K562 (cell line): Measurements from ENCODE around the gene TRDN. TPM values are rescaled to one million over a fixed set of nuclear protein-coding genes. Genes with fewer than 3 reads are reported as not detected.

Experiments used
- ATAC-seq: fragments of 200-7000 bp; cut with Tn5 transposase; 3 replicates; pipeline ENCODE4 v1.9.1; 2020; ENCODE audit warnings: moderate library complexity
- BruUV-seq: library from RNA; stranded (reverse); fragments of 400-500 nt; replicated peaks from 2 replicates; lab custom pipeline; 2021; lab: Mats Ljungman, UMichigan
- CTCF ChIA-PET: fragments of 300-600 bp; formaldehyde crosslinking; extraction: SDS; loops from one replicate; lab custom pipeline; 2021; ENCODE audit warnings: low intra/inter-chr PET ratio; lab: Yijun Ruan, JAX
- POLR2A ChIA-PET: fragments of 300-600, 350-650 bp; sonication (Branson Sonifier 250); formaldehyde crosslinking; extraction: SDS; loops from one replicate; lab custom pipeline; 2021; ENCODE audit warnings: antibody characterized with exemption, inconsistent platforms; lab: Yijun Ruan, JAX
- DNase-seq, 4 experiments: peaks; one replicate each; pipeline versions ENCODE4 v3.0.0 to v3.0.0-alpha.2; 2011 to 2018; ENCODE audit warnings: low spot score in 3 of 4, mixed read lengths in 3 of 4; ENCODE audit errors: extremely low read depth in 1 of 4
- FAIRE-seq: peaks from 2 replicates; lab custom pipeline; 2011; peaks lifted over from hg19 to GRCh38; lab: Jason Lieb, UNC
- H2AFZ ChIP-seq: 2 replicates; pipeline ENCODE4 v1.6.0; 2011; ENCODE audit warnings: low read depth, low read length, control low read depth, inconsistent platforms
- H3K27ac ChIP-seq: fragments of 200-600 bp; 3 replicates; pipeline ENCODE4 v1.8.0; 2011; ENCODE audit warnings: low read depth, mild to moderate bottlenecking, control low read depth, inconsistent platforms, low read length, moderate library complexity, mixed read lengths; ENCODE audit errors: extremely low read depth
- H3K27me3 ChIP-seq, 2 experiments: fragments of 300-600 bp in 1 of 2; 2 replicates in 1 of 2; 3 replicates in 1 of 2; pipeline versions ENCODE4 v1.6.0 to v1.8.0; 2011; ENCODE audit warnings: inconsistent platforms in 2 of 2, low read length in 2 of 2, mild to moderate bottlenecking in 1 of 2, mixed read lengths in 1 of 2, moderate library complexity in 1 of 2; ENCODE audit not compliant: control insufficient read depth in 2 of 2, insufficient read depth in 2 of 2
- H3K36me3 ChIP-seq: fragments of 300-600 bp; 3 replicates; pipeline ENCODE4 v1.8.0; 2011; ENCODE audit warnings: mild to moderate bottlenecking, low read length, inconsistent platforms; ENCODE audit not compliant: control insufficient read depth, insufficient read depth
- H3K4me1 ChIP-seq, 2 experiments: fragments of 200-600 bp in 1 of 2; replicated peaks in 1 of 2; 2 replicates in 1 of 2; 3 replicates in 1 of 2; pipeline versions ENCODE4 v1.5.1 to v1.8.0; 2011; ENCODE audit warnings: inconsistent platforms in 2 of 2, low read length in 2 of 2, mild to moderate bottlenecking in 1 of 2, mixed read lengths in 1 of 2, moderate library complexity in 1 of 2; ENCODE audit not compliant: control insufficient read depth in 2 of 2, insufficient read depth in 2 of 2
- H3K4me2 ChIP-seq: 2 replicates; pipeline ENCODE4 v1.6.1; 2011; ENCODE audit warnings: low read length, control low read depth, inconsistent platforms, mixed read lengths; ENCODE audit not compliant: insufficient read depth
- H3K4me3 ChIP-seq: fragments of 200-600 bp; sonication (generic), shearing (Covaris generic); 2 replicates; pipeline ENCODE4 v1.5.1; 2016; ENCODE audit warnings: control low read depth, inconsistent platforms
- H3K79me2 ChIP-seq: fragments of 200-600 bp; 3 replicates; pipeline ENCODE4 v1.8.0; 2011; ENCODE audit warnings: low read length, inconsistent platforms; ENCODE audit not compliant: control insufficient read depth, insufficient read depth
- H3K9ac ChIP-seq, 2 experiments: 2 replicates each; pipeline versions ENCODE4 v1.6.0 to v1.6.1; 2011; ENCODE audit warnings: low read depth in 2 of 2, low read length in 2 of 2, control low read depth in 1 of 2, inconsistent platforms in 1 of 2, mild to moderate bottlenecking in 1 of 2, mixed read lengths in 1 of 2; ENCODE audit not compliant: insufficient read depth in 1 of 2
- H3K9me1 ChIP-seq: one replicate; pipeline ENCODE4 v1.6.0; 2011; ENCODE audit warnings: inconsistent platforms, mild to moderate bottlenecking, low read length, moderate library complexity; ENCODE audit not compliant: control insufficient read depth, insufficient read depth
- H3K9me3 ChIP-seq: replicated peaks from 2 replicates; pipeline ENCODE4 v1.5.1; 2011; ENCODE audit warnings: low read depth, low read length, inconsistent platforms; ENCODE audit not compliant: control insufficient read depth, insufficient read depth
- H4K20me1 ChIP-seq: replicated peaks from 2 replicates; pipeline ENCODE4 v1.6.1; 2011; ENCODE audit warnings: low read length, inconsistent platforms, mixed read lengths; ENCODE audit not compliant: control insufficient read depth, insufficient read depth
- AFF1 ChIP-seq, 2 experiments: fragments of 450-650 bp; IDR thresholded peaks; 2 replicates each; pipeline ENCODE4 v1.6.1; 2018; ENCODE audit warnings: mild to moderate bottlenecking in 2 of 2, low read depth in 1 of 2; ENCODE audit not compliant: partially characterized antibody in 2 of 2
- CTCF ChIP-seq, 3 experiments: IDR thresholded peaks in 2 of 3; conservative IDR thresholded peaks in 1 of 3; 2 replicates each; pipeline ENCODE4 v1.5.1; 2011 to 2012; ENCODE audit warnings: low read length in 3 of 3, mild to moderate bottlenecking in 3 of 3, control low read depth in 2 of 3, improper control_type of control experiment in 1 of 3, inconsistent platforms in 1 of 3, low read depth in 1 of 3, mixed read lengths in 1 of 3, moderate library complexity in 1 of 3; ENCODE audit not compliant: insufficient read depth in 2 of 3
- FOXA1 ChIP-seq: fragments of 450-650 bp; IDR thresholded peaks from 2 replicates; pipeline ENCODE4 v1.6.1; 2016; ENCODE audit warnings: mild to moderate bottlenecking, borderline replicate concordance
- MAFG ChIP-seq: fragments of 450-650 bp; conservative IDR thresholded peaks from 2 replicates; pipeline ENCODE4 v1.6.1; 2016; ENCODE audit warnings: missing genetic modification characterization, missing compliant biosample characterization
- in situ Hi-C: fragments of 300-500 bp; cut with MboI; formaldehyde crosslinking; loops from 4 replicates; pipeline ENCODE4 v1.15.0; 2018; ENCODE audit warnings: inconsistent platforms, mixed read lengths
- intact Hi-C: fragments of 100-400 bp; cut with micrococcal nuclease; formaldehyde crosslinking; loops from 2 replicates; pipeline ENCODE4 v1.14.2; 2022
- polyA plus RNA-seq, 8 experiments: library from polyadenylated mRNA; depleted of rRNA in 4 of 8; stranded (reverse) in 5 of 8; unstranded in 3 of 8; fragments of >200 nt; fragmentation: Nextera tagmentation in 2 of 8; fragmentation: Illumina TruSeq in 1 of 8; extraction: Ambion mirVana in 2 of 8; extraction: Trizol in 1 of 8; gene quantifications; 2 replicates each; pipeline versions ENCODE4 v1.2.1 to v1.2.3, GENCODE V29; 2011 to 2014; ENCODE audit warnings: inconsistent platforms in 1 of 8, missing spikeins in 1 of 8
- total RNA-seq, 7 experiments: library from RNA; depleted of rRNA in 6 of 7; stranded (reverse); fragments of >200 nt in 6 of 7; fragmentation: Illumina TruSeq in 2 of 7; extraction: Trizol in 2 of 7; gene quantifications; 2 replicates each; pipeline versions ENCODE4 v1.2.1 to v1.2.3, GENCODE V29; 2011 to 2021; ENCODE audit warnings: low replicate concordance in 1 of 7

The TRDN gene
- total and polyA plus RNA-seq, 9 of the 15 experiments (the other 6 are each of a cell fraction or from before 2014, with no cell fraction given) = 0.05 to 0.50 (median 0.16) TPM

- no peak for TF ChIP-seq CTCF (IDR thresholded peaks at IDR 0.05 in 2 of 3, conservative IDR thresholded peaks at IDR 0.05 in 1 of 3; ENCODE audit: insufficient read depth in 2 of 3, low read depth in 1 of 3, low read length in 3 of 3)
Measured at GRCh38 chr6:123668063-123668462, 31.3 kb upstream of the TRDN start (continued).

- ATAC-seq = no peak
- ChIA-PET CTCF (no interaction called here), POLR2A (interaction anchor here (1.6 kb wide), 1 partner anchor 8 kb away, joined by 5 read pairs; no protein-coding TSS in a partner anchor)
- no TSS peak for BruUV-seq
- in situ Hi-C loops (no loop called here), intact Hi-C loops (no loop called here)
- Histone ChIP-seq H3K4me3 (no peak overlapping the region), H3K27me3 (no peaks in the 10 kb centered on the region), H3K36me3 (no peaks in the 10 kb centered on the region), H4K20me1 (no peaks in the 10 kb centered on the region), H3K4me2 (no peak overlapping the region), H3K4me1 (no peaks in the 10 kb centered on the region), H2AFZ (no peak overlapping the region), H3K9me1 (no peaks in the 10 kb centered on the region), H3K79me2 (no peaks in the 10 kb centered on the region), H3K9ac (no peak overlapping the region), H3K9me3 (no peaks in the 10 kb centered on the region), H3K27ac (no peak overlapping the region)
- no peak for FAIRE-seq
- TF ChIP-seq MAFG (tag) = no peak
- TF ChIP-seq AFF1 (IDR thresholded peaks at IDR 0.05; ENCODE audit: low read depth in 1 of 2, partially characterized antibody in 2 of 2) = no peak
- no peak for TF ChIP-seq FOXA1
- no peak for DNase-seq
Measured at GRCh38 chr6:123663436-123663835, 26.7 kb upstream of the TRDN start.
